KBM-7 (cell line): ENCODE measurements around the gene PXDC1.

Experiments
- DNase-seq: peaks from one replicate; pipeline ENCODE4 v3.0.0-alpha.2; 2015
- in situ Hi-C: fragments of 300-500 bp; cut with MboI; formaldehyde crosslinking; loops from 2 replicates; pipeline ENCODE4 v1.14.3; 2020; ENCODE audit warnings: low sequenced_read_pairs, low pct_unique_long_range_greater_than_20kb, mixed read lengths

The PXDC1 gene

DNA sequence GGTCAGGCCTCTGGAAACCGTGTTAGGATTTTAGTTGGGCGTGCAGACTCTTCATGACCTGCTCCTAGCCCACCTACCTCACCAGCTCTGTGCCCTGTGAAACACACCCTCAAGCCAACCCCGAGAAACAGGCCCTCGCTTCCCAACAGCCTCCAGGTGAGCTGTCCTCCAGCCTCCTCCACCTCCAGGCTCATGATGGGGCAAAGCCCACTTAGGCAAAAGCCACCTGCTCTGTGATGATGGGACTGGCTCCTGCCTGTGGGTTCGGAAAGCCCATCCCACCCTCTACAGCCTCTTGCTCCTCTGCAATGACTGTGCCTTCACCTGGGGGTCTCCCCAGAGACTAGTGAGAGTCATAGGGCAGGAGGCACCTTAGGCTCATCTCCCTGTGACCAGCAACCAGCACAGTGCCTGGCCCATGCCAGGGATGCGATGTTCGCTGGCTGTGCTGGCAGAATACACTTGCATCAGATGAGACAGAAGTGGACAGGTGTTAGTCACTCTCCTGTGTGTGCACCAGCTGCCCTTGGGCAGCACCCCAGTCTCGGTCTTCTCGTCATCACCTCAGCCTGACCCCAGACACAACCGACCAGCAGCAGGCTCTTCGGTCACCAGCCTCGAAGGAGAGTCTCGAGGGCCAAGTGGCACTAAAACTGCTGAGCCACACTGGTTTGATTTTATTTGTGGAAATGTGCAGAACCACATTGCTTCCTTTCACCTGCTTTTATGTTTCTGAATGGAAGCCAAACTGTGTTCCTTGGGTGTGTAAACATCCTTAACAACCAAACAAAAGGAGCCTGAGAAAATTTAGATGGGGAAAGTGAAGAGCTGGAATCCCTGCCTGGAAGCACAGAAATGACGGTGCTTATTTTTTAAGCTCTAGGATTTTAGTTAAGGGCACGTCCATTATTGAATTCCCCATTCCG, 10.7 kb downstream of the PXDC1 start:
- no peak for DNase-seq
- in situ Hi-C loops, result loop anchor here (25.0 kb wide), 1 partner anchor 246 kb away; no protein-coding TSS in a partner anchor

- no peak for DNase-seq
- in situ Hi-C loops, result loop anchor here (10.0 to 25.0 kb wide), 2 partner anchors 248 to 455 kb away; no protein-coding TSS in a partner anchor
Measured at GRCh38 chr6:3739311-3739897, 12.1 kb downstream of the PXDC1 start.

DNA sequence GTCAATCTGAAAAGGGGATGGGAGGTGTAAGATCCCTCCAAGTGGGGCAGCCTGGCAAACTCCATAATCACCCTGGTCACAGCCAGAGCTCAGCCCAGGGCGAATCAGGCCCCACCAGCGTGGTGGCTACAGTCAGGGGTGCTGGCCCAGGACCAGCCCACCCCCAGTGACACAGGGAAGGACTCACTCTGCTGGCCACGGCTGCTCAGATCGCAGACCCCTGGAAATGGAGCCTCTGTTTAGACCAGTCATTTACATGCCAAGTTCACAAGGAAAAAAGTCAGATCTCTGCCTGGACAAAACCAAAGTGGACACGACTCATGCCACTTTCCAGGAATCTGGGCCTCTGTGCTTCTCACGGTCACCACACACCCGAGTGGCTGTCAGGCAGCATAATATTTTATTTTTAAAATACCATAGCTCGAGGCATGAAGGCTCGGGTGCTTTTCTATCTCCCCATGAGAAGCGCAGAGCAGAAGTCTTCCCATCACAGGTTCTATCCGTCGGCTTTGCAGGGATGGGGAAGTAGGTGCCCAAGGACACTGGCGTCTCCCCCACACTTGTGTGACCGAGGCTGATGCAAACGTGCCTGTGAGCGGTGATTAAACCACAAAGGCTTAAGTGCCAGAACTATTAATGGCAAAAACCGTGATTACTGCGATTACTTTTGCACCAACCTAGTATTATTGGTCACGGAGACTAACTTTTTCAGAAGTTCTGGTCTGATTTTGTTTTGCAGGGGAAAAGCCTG, 13.0 kb downstream of the PXDC1 start:
- DNase-seq, result peak; percentile 67
- in situ Hi-C loops, result loop anchor here (10.0 to 25.0 kb wide), 2 partner anchors 249 to 454 kb away; no protein-coding TSS in a partner anchor

- in situ Hi-C loops, result loop anchor here (10.0 to 25.0 kb wide), 2 partner anchors 249 to 453 kb away; no protein-coding TSS in a partner anchor
- DNase-seq, result no peak
Measured at GRCh38 chr6:3737831-3738210, 13.7 kb downstream of the PXDC1 start.

GRCh38 chr6:3737149-3737830, 14.2 kb downstream of the PXDC1 start:
- DNase-seq, result no peak
- in situ Hi-C loops, result loop anchor here (10.0 to 25.0 kb wide), 2 partner anchors 250 to 452 kb away; no protein-coding TSS in a partner anchor

- in situ Hi-C loops, result loop anchor here (10.0 to 25.0 kb wide), 2 partner anchors 252 to 450 kb away; no protein-coding TSS in a partner anchor
Measured at GRCh38 chr6:3735029-3735605, 16.4 kb downstream of the PXDC1 start.

GRCh38 chr6:3734023-3734422, 17.5 kb downstream of the PXDC1 start:
- in situ Hi-C loops, result loop anchor here (10.0 to 25.0 kb wide), 2 partner anchors 253 to 449 kb away; no protein-coding TSS in a partner anchor
- no peak for DNase-seq

More at GRCh38 chr6:3735029-3735605, 16.4 kb downstream of the PXDC1 start:
- DNase-seq, result no peak

- in situ Hi-C loops, result loop anchor here (10.0 to 25.0 kb wide), 2 partner anchors 254 to 449 kb away; no protein-coding TSS in a partner anchor
- DNase-seq, result no peak
Measured at GRCh38 chr6:3733321-3733925, 18.1 kb downstream of the PXDC1 start.

DNA sequence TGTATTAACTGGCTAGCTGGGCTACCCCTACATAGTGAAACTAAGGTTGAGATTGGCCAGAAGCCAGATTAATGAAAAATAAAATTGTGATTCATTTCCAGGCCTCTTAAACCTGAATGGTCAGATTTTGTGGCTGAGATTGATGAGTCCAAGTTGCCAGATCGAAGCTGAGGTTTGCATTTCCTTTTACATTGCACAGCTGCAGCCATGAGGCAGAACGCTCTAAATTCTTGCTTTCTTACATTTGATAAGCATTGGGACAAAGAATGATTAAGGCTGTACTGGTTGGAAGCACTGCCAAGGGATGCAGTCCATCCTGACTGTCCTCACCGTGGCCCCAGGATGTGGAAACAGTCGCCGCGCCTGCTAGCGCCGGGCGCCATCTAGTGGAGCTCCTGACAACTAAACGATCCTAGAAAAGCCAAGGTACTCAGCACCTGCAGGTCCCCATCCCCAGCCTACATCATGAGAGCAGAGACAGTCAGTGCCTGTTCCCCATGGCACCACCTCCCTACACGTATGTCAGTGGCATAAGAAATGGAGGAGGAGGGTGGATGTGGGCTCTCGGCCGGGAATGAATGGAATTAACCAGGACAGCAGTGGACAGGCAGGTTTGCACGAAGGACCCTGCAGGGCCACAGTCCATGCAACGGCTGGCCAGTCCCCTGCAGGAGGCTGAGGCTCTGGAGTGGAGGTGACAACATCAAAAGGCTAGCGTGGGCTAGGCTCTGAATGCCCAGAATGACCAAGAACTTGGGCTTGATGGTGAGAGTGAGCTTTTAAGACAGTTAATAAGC, 19.0 kb downstream of the PXDC1 start:
- in situ Hi-C loops, result loop anchor here (10.0 to 25.0 kb wide), 2 partner anchors 255 to 448 kb away; no protein-coding TSS in a partner anchor
- peak; percentile 58 for DNase-seq

- DNase-seq, result no peak
Measured at GRCh38 chr6:3731700-3732099, 19.8 kb downstream of the PXDC1 start.

DNA sequence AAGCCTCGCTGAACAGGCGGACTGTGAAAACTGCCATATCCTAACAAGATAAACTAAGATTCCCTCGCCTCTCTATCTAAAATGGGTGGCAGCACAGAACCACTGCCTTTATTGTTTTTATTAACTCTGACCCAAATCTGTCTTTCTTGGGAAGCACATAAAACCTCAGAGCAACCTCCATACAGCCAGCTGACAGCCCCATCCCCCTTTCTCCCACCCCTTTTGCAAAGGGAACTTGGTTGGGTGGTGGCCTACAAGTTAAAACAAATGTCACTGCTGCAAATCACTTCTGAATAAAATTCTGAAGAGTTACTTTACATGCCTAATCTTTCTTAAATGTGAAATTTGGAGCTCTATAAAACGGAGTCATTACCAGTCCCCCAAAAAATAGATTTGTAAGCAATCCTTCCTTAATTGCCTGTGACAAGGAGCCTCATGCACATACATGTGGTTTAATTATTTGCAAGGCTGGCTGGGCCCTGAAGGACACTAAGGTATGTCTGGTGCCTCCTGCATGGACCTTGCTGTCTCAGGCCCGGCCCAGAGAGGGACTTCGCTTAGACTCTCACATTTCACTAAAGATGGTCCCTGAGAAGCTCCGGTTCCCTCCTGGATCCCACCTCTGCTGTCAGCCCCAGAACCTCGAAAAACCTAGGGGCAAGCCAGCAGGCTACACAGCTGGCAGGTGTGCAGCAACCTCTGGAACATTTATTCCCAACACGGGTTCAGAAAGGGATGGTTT, 21.7 kb downstream of the PXDC1 start:
- DNase-seq, result no peak
- in situ Hi-C loops, result loop anchor here (10.0 to 25.0 kb wide), 2 partner anchors 258 to 445 kb away; no protein-coding TSS in a partner anchor

More at GRCh38 chr6:3731700-3732099, 19.8 kb downstream of the PXDC1 start:
- in situ Hi-C loops, result loop anchor here (10.0 to 25.0 kb wide), 2 partner anchors 256 to 447 kb away; no protein-coding TSS in a partner anchor

DNA sequence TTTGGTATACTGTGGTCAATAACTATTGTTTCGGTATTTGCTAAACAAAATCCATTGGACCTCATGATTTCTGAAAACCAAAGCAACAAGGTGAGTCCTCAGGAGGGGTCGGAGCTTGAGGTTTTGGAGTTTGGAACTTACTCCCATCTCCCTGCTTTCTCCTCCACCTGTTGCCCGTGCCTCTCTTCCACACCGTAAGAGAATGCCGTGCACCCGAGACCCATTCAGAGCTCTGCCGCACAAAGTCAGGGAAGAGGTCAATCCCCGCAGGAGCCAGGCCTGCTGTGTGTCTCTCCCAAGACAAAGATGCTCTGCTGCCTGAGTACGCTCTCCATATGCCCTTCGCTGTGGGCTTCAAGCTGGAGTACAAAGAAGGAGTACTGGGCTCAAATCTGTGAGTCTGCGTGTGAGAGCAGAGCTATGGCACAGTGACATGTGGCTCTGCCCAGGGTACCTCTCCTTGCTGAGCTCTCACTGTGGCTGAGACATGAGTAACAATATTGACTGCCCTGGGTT, 23.9 kb downstream of the PXDC1 start:
- in situ Hi-C loops, result loop anchor here (25.0 kb wide), 1 partner anchor 260 kb away; no protein-coding TSS in a partner anchor
- DNase-seq, result no peak

DNA sequence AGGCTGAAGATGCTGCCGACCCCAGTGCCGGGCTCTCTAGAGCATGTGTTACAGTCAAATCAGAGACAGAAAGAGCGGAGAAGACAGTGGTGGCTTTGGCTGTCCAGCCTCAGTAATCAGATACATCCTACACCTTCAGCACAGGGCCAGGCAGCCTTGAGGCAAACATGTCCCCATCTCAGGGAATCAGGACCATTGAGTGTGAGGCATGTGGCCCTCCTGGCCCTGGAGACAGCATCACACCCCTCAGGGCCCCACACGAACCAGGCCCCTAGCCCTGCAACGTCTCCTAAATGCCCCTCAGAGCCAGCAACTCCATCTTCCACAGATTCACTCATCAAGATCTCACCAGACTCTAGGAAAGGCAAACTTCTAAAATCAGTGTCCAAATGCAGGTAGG, 24.5 kb downstream of the PXDC1 start:
- no peak for DNase-seq
- in situ Hi-C loops, result loop anchor here (25.0 kb wide), 1 partner anchor 260 kb away; no protein-coding TSS in a partner anchor

DNA sequence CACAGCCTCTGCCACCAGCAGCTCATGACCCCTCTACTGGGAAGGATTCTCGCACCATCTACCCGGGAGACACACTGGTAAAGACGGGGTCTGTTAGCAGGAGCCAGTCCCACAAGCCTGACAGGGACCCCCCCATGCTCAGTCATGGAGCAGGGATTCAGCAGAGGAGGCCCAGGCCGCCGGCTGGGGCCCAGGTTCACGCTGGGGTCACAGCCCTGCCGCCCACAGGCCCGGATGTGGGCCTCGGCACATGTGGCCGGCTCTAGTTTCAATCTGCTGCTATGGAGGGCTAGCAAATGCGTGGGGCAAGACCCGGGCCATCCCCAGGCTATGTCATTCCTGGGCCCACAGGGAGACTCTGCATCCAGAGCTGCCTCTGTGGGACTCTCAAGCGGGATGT, 25.1 kb downstream of the PXDC1 start:
- in situ Hi-C loops, result loop anchor here (25.0 kb wide), 1 partner anchor 261 kb away; no protein-coding TSS in a partner anchor
- DNase-seq, result no peak

DNA sequence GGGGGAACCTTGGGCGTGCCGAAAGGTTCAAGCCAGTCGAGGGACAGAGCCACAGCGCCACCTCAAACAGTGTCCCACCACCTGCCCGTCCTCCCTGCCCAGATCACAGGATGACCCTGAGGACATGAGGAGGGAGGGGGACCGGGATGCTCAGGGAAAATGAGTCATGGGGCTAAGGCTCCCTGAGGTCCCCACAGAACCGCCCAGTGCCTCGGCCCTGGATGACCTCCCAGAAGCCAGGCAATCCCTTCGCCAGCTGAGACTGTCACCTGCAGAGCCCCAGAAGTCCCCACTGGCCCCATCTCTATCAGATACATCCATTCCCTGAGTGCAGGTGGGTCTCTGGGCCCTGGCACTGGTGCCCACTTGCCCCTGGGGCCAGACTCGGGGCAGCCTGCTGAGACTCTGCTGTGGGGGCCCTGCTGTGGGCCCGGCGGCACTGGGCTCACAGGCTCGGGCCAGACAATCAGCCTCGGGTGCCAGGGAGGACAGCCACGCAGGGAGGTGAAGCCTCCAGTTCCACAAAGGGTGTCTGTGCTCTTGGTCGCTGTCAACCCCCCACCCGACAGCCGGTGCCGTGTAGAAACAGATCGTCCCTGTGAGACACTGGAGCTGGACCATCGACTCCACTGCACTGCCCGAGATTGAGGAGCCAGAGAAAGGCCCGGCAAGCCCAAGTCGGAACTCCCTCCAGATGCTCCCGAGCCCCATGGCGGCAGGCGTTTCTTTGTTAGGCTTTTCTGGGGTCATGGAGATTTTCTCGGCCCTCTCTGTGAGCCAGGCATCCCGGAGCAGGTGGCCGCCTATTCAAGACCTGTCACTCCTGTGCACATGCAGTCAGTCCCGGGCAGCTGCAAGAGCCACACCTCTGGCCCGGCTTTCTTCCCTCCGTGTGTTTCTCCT, 26.1 kb downstream of the PXDC1 start:
- in situ Hi-C loops, result loop anchor here (25.0 kb wide), 1 partner anchor 262 kb away; no protein-coding TSS in a partner anchor
- DNase-seq, result no peak
